Keratinocyte (primary cell): Measurements from ENCODE around the gene CFAP57. TPM values are rescaled to one million over a fixed set of nuclear protein-coding genes. Genes with fewer than 3 reads are reported as not detected.

ENCODE experiments used
- DNase-seq: peaks from one replicate; pipeline ENCODE4 v3.0.0-alpha.2; 2011; ENCODE audit warnings: low read depth, missing footprints, low spot score
- FAIRE-seq: peaks from 2 replicates; lab custom pipeline; 2011; peaks lifted over from hg19 to GRCh38; lab: Jason Lieb, UNC
- H2AFZ ChIP-seq: 2 replicates; pipeline ENCODE4 v1.6.0; 2012; ENCODE audit warnings: low read length, control low read depth, inconsistent platforms; ENCODE audit not compliant: control insufficient read depth
- H3K27ac ChIP-seq: 2 replicates; pipeline ENCODE4 v1.5.1; 2011; ENCODE audit warnings: low read length; ENCODE audit not compliant: control insufficient read depth, insufficient read depth
- H3K27me3 ChIP-seq: 3 replicates; pipeline ENCODE4 v1.6.0; 2011; ENCODE audit warnings: low read length; ENCODE audit not compliant: control insufficient read depth, insufficient read depth; ENCODE audit errors: extremely low read depth
- H3K36me3 ChIP-seq, 2 experiments: 2 replicates in 1 of 2; 3 replicates in 1 of 2; pipeline ENCODE4 v1.5.1; 2011; ENCODE audit warnings: low read length in 2 of 2, mild to moderate bottlenecking in 1 of 2; ENCODE audit not compliant: control insufficient read depth in 2 of 2, insufficient read depth in 2 of 2; ENCODE audit errors: extremely low read depth in 1 of 2
- H3K4me1 ChIP-seq: 3 replicates; pipeline ENCODE4 v1.5.1; 2011; ENCODE audit warnings: low read length; ENCODE audit not compliant: control insufficient read depth, insufficient read depth; ENCODE audit errors: extremely low read depth
- H3K4me2 ChIP-seq: 3 replicates; pipeline ENCODE4 v1.6.0; 2011; ENCODE audit warnings: low read depth, low read length; ENCODE audit not compliant: control insufficient read depth, insufficient read depth; ENCODE audit errors: extremely low read depth
- H3K4me3 ChIP-seq, 3 experiments: fragments of 200-600 bp in 1 of 3; sonication (generic) in 1 of 3; 2 replicates in 2 of 3; 3 replicates in 1 of 3; pipeline ENCODE4 v1.5.1; 2011 to 2016; ENCODE audit warnings: low read length in 3 of 3, mild to moderate bottlenecking in 3 of 3, control low read depth in 2 of 3, inconsistent platforms in 1 of 3, low read depth in 1 of 3, mixed read lengths in 1 of 3, mixed run types in 1 of 3, moderate library complexity in 1 of 3; ENCODE audit not compliant: control insufficient read depth in 2 of 3, insufficient read depth in 2 of 3; ENCODE audit errors: extremely low read depth in 1 of 3
- H3K79me2 ChIP-seq: 2 replicates; pipeline ENCODE4 v1.6.0; 2012; ENCODE audit warnings: low read length; ENCODE audit not compliant: control insufficient read depth, insufficient read depth
- H3K9ac ChIP-seq: 3 replicates; pipeline ENCODE4 v1.6.0; 2011; ENCODE audit warnings: low read length; ENCODE audit not compliant: control insufficient read depth, insufficient read depth; ENCODE audit errors: extremely low read depth
- H3K9me1 ChIP-seq: 3 replicates; pipeline ENCODE4 v1.6.0; 2011; ENCODE audit warnings: low read length; ENCODE audit not compliant: control insufficient read depth, insufficient read depth; ENCODE audit errors: extremely low read depth
- H3K9me3 ChIP-seq: 2 replicates; pipeline ENCODE4 v1.5.1; 2012; ENCODE audit warnings: low read depth, low read length; ENCODE audit not compliant: control insufficient read depth
- H4K20me1 ChIP-seq: 3 replicates; pipeline ENCODE4 v1.6.0; 2011; ENCODE audit warnings: low read length; ENCODE audit not compliant: control insufficient read depth, insufficient read depth; ENCODE audit errors: extremely low read depth
- EZH2 ChIP-seq: IDR thresholded peaks from one replicate; pipeline ENCODE4 v1.6.1; 2012; ENCODE audit warnings: inconsistent platforms, mild to moderate bottlenecking, low read length, moderate library complexity
- dilution Hi-C: fragments of 300-500 bp; cut with MboI; formaldehyde crosslinking; loops from one replicate; pipeline ENCODE4 v1.7.0; 2020; ENCODE audit warnings: low sequenced_read_pairs; ENCODE audit not compliant: extremely low pct_ligation_motif_present
- polyA plus RNA-seq, 5 experiments: library from polyadenylated mRNA; depleted of rRNA in 3 of 5; stranded (reverse) in 3 of 5; stranded (forward) in 1 of 5; unstranded in 1 of 5; fragments of >200 nt; gene quantifications; 1 replicate in 1 of 5; 2 replicates in 3 of 5; 3 replicates in 1 of 5; pipeline versions ENCODE4 v1.2.1 to v1.2.3, GENCODE V29; 2011 to 2012; ENCODE audit warnings: missing spikeins in 2 of 5, low read depth in 1 of 5, low replicate concordance in 1 of 5
- TF ChIP-seq, protein P1 (sequence below), 3 experiments: IDR thresholded peaks in 1 of 3; conservative IDR thresholded peaks in 1 of 3; optimal IDR thresholded peaks in 1 of 3; 2 replicates in 2 of 3; 3 replicates in 1 of 3; pipeline versions ENCODE3 to v1.5.1; 2011; ENCODE audit warnings: low read length in 3 of 3, mild to moderate bottlenecking in 3 of 3, moderate library complexity in 2 of 3, control low read depth in 1 of 3, inconsistent platforms in 1 of 3; ENCODE audit not compliant: insufficient read depth in 2 of 3; ENCODE audit errors: extremely low read depth in 1 of 3

The CFAP57 gene
- polyA plus RNA-seq, 1 donor (not counting 4 experiments of a cell fraction or from before 2014, with no cell fraction given) = 0.39 TPM

DNA sequence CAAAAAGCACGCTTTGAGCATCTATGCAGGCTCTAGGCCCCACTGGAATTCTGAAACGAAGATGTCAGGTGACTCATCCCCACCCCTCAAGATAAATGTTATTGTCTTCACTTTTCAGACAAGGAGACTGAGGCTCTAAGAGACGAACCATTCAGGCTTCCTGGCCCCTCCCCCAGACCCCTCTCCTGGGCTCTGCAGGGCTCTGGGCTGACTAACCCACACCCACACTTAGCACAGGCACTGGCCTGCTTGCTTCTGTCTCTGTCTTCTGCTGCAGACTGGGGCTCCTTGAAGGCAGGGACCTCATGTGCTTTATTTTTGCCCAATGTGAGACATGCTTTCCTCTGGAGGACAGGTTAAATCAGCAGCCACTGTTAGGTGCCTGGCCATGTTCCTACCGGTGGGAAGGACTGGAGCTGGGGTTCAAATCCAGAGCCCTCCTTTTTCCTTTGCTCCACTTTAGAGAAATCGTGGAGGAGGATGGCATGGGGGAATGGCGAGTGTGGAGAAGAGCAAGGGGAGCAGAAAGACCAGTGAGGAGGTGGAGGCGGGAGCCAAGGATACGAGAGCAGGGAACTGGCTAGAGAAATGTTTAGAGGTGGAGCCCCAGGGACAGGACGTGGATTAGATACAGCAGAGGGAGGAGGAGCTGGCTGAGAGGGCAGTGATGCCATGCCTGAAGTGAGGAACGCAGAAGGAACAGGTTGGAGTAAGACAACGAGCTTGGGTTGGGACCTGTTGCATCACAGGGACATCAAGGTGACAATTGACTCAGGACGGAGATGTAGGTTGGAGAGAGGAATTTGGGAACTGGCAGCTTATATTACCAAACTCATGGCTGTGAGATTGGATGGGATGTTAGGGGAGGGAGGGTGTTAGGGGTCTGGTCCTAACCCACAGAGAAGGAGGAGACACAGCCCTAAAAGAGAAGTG, 99.3 kb downstream of the CFAP57 start:
- no peaks in the 10 kb centered on the region for H3K27me3 ChIP-seq
- H3K36me3 ChIP-seq = no peaks in the 10 kb centered on the region
- TF ChIP-seq, protein P1, sequence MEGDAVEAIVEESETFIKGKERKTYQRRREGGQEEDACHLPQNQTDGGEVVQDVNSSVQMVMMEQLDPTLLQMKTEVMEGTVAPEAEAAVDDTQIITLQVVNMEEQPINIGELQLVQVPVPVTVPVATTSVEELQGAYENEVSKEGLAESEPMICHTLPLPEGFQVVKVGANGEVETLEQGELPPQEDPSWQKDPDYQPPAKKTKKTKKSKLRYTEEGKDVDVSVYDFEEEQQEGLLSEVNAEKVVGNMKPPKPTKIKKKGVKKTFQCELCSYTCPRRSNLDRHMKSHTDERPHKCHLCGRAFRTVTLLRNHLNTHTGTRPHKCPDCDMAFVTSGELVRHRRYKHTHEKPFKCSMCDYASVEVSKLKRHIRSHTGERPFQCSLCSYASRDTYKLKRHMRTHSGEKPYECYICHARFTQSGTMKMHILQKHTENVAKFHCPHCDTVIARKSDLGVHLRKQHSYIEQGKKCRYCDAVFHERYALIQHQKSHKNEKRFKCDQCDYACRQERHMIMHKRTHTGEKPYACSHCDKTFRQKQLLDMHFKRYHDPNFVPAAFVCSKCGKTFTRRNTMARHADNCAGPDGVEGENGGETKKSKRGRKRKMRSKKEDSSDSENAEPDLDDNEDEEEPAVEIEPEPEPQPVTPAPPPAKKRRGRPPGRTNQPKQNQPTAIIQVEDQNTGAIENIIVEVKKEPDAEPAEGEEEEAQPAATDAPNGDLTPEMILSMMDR (optimal IDR thresholded peaks at IDR 0.05 in 1 of 3, IDR thresholded peaks at IDR 0.05 in 1 of 3, conservative IDR thresholded peaks at IDR 0.05 in 1 of 3; ENCODE audit: extremely low read depth in 1 of 3, insufficient read depth in 2 of 3, low read length in 3 of 3) = no peak
- TF ChIP-seq EZH2 = no peak
- H3K27ac ChIP-seq = no peak overlapping the region
- H4K20me1 ChIP-seq = no peaks in the 10 kb centered on the region
- dilution Hi-C loops = no loop called here
- H2AFZ ChIP-seq = no peak overlapping the region
- H3K4me3 ChIP-seq = peak overlapping the region in 2 of 3 experiments; percentile 4 to 44
- H3K79me2 ChIP-seq = no peaks in the 10 kb centered on the region
- no peaks in the 10 kb centered on the region for H3K9me3 ChIP-seq
- peak overlapping the region; percentile 77 for H3K4me2 ChIP-seq
- no peak for DNase-seq
- H3K9ac ChIP-seq = no peak overlapping the region
- no peaks in the 10 kb centered on the region for H3K9me1 ChIP-seq
- FAIRE-seq = no peak
- peaks cover 23% of the 10 kb centered on the region for H3K4me1 ChIP-seq

DNA sequence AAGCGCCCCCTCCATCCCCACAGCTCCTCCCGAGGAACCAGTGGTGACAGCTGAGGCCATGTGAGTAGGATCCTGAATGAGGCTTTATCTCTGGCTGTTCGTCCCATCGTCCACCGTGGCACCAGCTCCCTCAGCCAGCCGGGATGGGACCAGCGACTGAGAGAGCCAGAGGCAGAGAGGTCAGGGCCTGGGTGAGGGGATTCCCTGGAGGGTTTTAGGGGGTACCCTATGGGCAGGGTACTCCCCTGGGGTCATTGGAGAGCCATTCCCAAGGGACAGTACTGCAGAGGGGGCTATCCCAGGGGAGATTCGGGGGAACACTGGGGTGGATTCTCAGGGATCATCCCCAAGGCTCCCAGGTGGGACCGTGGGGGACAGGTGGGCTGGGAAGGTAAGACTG, 100.0 kb downstream of the CFAP57 start:
- H3K27ac ChIP-seq = no peak overlapping the region
- H3K4me2 ChIP-seq = no peak overlapping the region
- no peaks in the 10 kb centered on the region for H3K27me3 ChIP-seq
- H4K20me1 ChIP-seq = no peaks in the 10 kb centered on the region
- no peaks in the 10 kb centered on the region for H3K9me1 ChIP-seq
- H3K4me1 ChIP-seq = peaks cover 23% of the 10 kb centered on the region
- dilution Hi-C loops = no loop called here
- H3K9ac ChIP-seq = no peak overlapping the region
- FAIRE-seq = no peak
- no peak overlapping the region for H3K4me3 ChIP-seq
- no peak for TF ChIP-seq EZH2
- TF ChIP-seq, protein P1 (optimal IDR thresholded peaks at IDR 0.05 in 1 of 3, IDR thresholded peaks at IDR 0.05 in 1 of 3, conservative IDR thresholded peaks at IDR 0.05 in 1 of 3; ENCODE audit: extremely low read depth in 1 of 3, insufficient read depth in 2 of 3, low read length in 3 of 3) = no peak
- no peaks in the 10 kb centered on the region for H3K79me2 ChIP-seq
- H3K36me3 ChIP-seq = no peaks in the 10 kb centered on the region
- no peaks in the 10 kb centered on the region for H3K9me3 ChIP-seq
- no peak overlapping the region for H2AFZ ChIP-seq
- DNase-seq = no peak
